ENCODE measurements around the gene UBE2E3. TPM values are rescaled to one million over a fixed set of nuclear protein-coding genes. Genes with fewer than 3 reads are reported as not detected.
A peak's percentile ranks its signal among the peaks of the same experiment; 100 is the strongest.

UBE2E3 gene
- total RNA-seq, 1 donor from 2014 or later: 379 TPM

DNA sequence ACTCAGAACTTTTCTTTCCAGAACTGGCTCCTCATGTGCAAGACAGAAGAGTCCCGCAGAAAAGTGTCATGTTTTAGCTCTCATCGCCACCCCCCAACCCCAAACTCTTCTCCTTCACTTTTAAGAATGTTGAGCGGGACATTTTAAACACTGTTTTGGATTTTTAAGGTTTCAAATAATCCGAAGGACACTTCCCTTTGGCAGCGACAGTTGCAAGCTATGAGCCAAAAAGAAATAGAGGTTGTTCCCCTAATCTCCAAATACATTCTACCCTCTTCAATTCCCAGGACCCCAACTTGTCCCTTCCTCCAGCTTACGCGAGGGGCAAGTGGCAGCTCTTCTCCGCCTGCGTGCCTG lies 678 bp upstream of the UBE2E3 start:
- H3K79me2 ChIP-seq (ENCODE audit: low read depth): peaks cover 37% of the 10 kb centered on the region
- H3K4me3 Mint-ChIP-seq: peak overlapping the region; percentile 86
- peak overlapping the region; percentile 50 for H3K4me3 ChIP-seq
- peak overlapping the region; percentile 74 for H2AFZ ChIP-seq (replicated peaks)
- peaks cover 5% of the 10 kb centered on the region for H3K36me3 Mint-ChIP-seq
- no peaks in the 10 kb centered on the region for H3K36me3 ChIP-seq
- H3K9ac ChIP-seq: no peak overlapping the region
- no peak for DNase-seq (ENCODE audit: low spot score)
- H3K27me3 Mint-ChIP-seq (ENCODE audit: insufficient read depth, low read depth): peaks cover 3% of the 10 kb centered on the region
- TF ChIP-seq EZH2phosphoT487 (IDR thresholded peaks at IDR 0.05) (no peak), EZH2 (IDR thresholded peaks at IDR 0.05) (no peak)
- TF ChIP-seq, protein P1, sequence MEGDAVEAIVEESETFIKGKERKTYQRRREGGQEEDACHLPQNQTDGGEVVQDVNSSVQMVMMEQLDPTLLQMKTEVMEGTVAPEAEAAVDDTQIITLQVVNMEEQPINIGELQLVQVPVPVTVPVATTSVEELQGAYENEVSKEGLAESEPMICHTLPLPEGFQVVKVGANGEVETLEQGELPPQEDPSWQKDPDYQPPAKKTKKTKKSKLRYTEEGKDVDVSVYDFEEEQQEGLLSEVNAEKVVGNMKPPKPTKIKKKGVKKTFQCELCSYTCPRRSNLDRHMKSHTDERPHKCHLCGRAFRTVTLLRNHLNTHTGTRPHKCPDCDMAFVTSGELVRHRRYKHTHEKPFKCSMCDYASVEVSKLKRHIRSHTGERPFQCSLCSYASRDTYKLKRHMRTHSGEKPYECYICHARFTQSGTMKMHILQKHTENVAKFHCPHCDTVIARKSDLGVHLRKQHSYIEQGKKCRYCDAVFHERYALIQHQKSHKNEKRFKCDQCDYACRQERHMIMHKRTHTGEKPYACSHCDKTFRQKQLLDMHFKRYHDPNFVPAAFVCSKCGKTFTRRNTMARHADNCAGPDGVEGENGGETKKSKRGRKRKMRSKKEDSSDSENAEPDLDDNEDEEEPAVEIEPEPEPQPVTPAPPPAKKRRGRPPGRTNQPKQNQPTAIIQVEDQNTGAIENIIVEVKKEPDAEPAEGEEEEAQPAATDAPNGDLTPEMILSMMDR (IDR thresholded peaks at IDR 0.05): no peak
- peaks cover 32% of the 10 kb centered on the region for H3K4me1 Mint-ChIP-seq
- peak overlapping the region; percentile 80 for H3K4me2 ChIP-seq
- peaks cover 19% of the 10 kb centered on the region for H3F3A ChIP-seq (ENCODE audit: low read depth)
- no peaks in the 10 kb centered on the region for H4K20me1 ChIP-seq (ENCODE audit: low read depth)
- no peaks in the 10 kb centered on the region for H3K27me3 ChIP-seq
- H3K4me1 ChIP-seq: peaks cover 32% of the 10 kb centered on the region
- H3K27ac Mint-ChIP-seq: peak overlapping the region; percentile 96
- no peaks in the 10 kb centered on the region for H3K9me3 ChIP-seq (ENCODE audit: low read depth)
- no peak overlapping the region for H3K27ac ChIP-seq
- H3K9me3 Mint-ChIP-seq: no peaks in the 10 kb centered on the region

DNA sequence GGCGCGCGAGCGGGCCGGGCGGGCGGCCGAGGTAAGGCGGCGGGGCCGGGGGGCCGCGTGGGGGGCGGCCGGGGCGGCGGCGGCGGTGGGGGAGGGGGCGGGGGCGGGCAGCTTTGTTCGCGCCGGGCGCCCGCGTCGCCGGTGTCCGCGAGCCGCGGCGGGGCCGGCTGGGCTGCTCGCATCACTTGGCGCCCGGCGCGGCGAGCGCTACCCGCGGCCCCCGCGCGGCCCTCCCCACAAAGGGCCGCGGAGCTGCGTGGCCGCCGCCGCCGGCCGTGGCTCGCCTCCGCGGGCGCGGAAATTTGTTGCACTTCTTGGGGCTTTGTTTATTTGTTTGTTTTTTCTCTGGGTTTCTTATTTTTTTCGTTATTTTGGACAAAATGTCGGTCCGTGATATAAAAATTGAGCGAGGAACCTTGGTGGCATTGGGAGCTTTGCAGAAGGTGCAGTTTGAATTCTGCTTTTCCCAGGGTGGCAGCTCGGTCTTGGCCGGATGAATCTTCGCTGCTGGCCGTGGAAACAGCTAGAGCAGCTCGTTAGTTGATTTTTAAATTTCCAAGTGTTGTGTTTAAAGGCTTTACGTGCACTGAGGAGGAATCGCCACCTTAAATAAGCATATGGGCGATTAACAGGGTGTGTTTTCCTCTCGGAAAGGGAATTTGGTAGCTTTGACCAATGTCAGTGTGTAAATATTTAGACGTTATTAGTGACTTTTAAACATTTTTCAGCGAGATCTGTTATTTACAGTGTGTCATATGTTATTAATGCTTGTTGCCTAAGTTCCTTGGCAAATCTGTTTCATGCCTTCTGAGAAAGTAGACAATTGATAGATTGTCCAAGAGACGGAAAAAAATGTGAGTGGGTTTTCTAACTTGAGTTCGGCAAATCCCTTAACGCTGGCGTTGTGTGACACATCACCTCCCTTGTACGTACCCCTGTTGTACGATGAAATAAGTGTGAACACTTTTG lies 822 bp downstream of the UBE2E3 start:
- H3F3A ChIP-seq (ENCODE audit: low read depth): peaks cover 19% of the 10 kb centered on the region
- no peaks in the 10 kb centered on the region for H3K9me3 ChIP-seq (ENCODE audit: low read depth)
- H2AFZ ChIP-seq (replicated peaks): peak overlapping the region; percentile 51
- Mint-ChIP-seq H3K4me3 (peak overlapping the region; percentile 100), H3K9me3 (no peaks in the 10 kb centered on the region), H3K27me3 (ENCODE audit: insufficient read depth, low read depth) (peaks cover 3% of the 10 kb centered on the region), H3K36me3 (peaks cover 10% of the 10 kb centered on the region), H3K27ac (peak overlapping the region; percentile 100), H3K4me1 (peaks cover 46% of the 10 kb centered on the region)
- no peak for TF ChIP-seq EZH2phosphoT487 (IDR thresholded peaks at IDR 0.05)
- peaks cover 52% of the 10 kb centered on the region for H3K79me2 ChIP-seq (ENCODE audit: low read depth)
- H3K4me3 ChIP-seq: peak overlapping the region; percentile 76
- no peaks in the 10 kb centered on the region for H4K20me1 ChIP-seq (ENCODE audit: low read depth)
- DNase-seq (ENCODE audit: low spot score): peak; percentile 31
- H3K27me3 ChIP-seq: no peaks in the 10 kb centered on the region
- H3K9ac ChIP-seq: peak overlapping the region; percentile 80
- peak overlapping the region; percentile 91 for H3K4me2 ChIP-seq
- peaks cover 47% of the 10 kb centered on the region for H3K4me1 ChIP-seq
- no peak overlapping the region for H3K27ac ChIP-seq
- H3K36me3 ChIP-seq: no peaks in the 10 kb centered on the region

DNA sequence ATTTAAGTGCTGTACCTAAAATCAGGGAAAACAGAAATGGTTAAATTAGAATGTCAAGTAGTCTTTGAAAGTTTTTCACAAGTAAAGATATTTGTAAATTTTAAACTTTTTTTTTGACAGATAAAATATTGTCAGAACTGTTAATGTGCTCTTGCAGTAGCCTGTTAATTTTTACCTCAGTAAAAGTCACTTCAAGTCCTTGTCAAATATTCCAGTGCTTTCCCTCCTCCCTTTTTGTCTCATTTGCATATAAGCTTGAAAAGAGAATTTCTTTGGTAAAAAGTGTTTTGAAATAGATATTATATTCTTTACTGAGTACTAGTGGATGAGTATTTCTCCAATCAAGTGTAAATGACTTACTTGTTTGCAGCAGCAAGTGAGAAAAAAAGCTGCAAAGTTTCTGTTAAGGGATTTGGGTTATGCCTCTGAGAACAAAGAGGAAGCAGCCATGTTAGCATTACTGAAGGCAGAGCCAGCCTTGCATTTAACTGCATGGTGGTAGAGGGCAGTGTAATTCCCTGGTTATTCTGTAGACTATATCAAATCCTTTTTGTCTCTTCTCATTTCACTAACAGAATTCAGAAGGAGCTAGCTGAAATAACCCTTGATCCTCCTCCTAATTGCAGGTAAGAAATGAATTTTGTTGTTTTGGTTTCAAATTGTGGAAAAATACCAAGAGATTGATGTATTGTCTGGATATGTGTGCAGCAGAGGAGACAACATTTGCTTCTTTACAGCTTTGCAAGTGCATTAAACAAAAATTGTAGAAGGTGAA lies 3.2 kb downstream of the UBE2E3 start:
- Histone ChIP-seq H2AFZ (replicated peaks) (peak overlapping the region; percentile 84), H4K20me1 (ENCODE audit: low read depth) (peaks cover 9% of the 10 kb centered on the region), H3K27ac (no peak overlapping the region)

More for the DNA sequence above, 3.2 kb downstream of the UBE2E3 start:
- TF ChIP-seq EZH2phosphoT487 (IDR thresholded peaks at IDR 0.05): no peak
- TF ChIP-seq, protein P1 (IDR thresholded peaks at IDR 0.05): peak; percentile 47
- H3K4me1 ChIP-seq: peaks cover 59% of the 10 kb centered on the region
- H3K4me3 ChIP-seq: peak overlapping the region; percentile 76
- peak overlapping the region; percentile 20 for H3K9ac ChIP-seq
- no peaks in the 10 kb centered on the region for H3K36me3 ChIP-seq
- Mint-ChIP-seq H3K4me1 (peaks cover 55% of the 10 kb centered on the region), H3K27ac (peak overlapping the region; percentile 97), H3K36me3 (peaks cover 10% of the 10 kb centered on the region), H3K9me3 (no peaks in the 10 kb centered on the region), H3K4me3 (peak overlapping the region; percentile 100), H3K27me3 (ENCODE audit: insufficient read depth, low read depth) (peaks cover 3% of the 10 kb centered on the region)
- no peaks in the 10 kb centered on the region for H3K27me3 ChIP-seq
- H3K4me2 ChIP-seq: peak overlapping the region; percentile 91
- no peaks in the 10 kb centered on the region for H3K9me3 ChIP-seq (ENCODE audit: low read depth)
- peaks cover 15% of the 10 kb centered on the region for H3F3A ChIP-seq (ENCODE audit: low read depth)
- peak; percentile 72 for DNase-seq (ENCODE audit: low spot score)
- H3K79me2 ChIP-seq (ENCODE audit: low read depth): peaks cover 76% of the 10 kb centered on the region
